ENCODE results near the gene DLG1.

The DLG1 gene

GRCh38 chr3:197167549-197167948 is 130.9 kb downstream of the DLG1 start:
- no peak for DNase-seq

- DNase-seq = no peak
Measured at GRCh38 chr3:197165890-197166289, 132.5 kb downstream of the DLG1 start.

GRCh38 chr3:197155046-197155445 is 143.4 kb downstream of the DLG1 start:
- DNase-seq = no peak

- DNase-seq = peak; percentile 65
Measured at GRCh38 chr3:197151580-197151979, 146.8 kb downstream of the DLG1 start.

GRCh38 chr3:197149528-197149927 is 148.9 kb downstream of the DLG1 start:
- peak; percentile 37 for DNase-seq

GRCh38 chr3:197144188-197144587 is 154.2 kb downstream of the DLG1 start:
- no peak for DNase-seq

GRCh38 chr3:197139586-197139985 is 158.8 kb downstream of the DLG1 start:
- no peak for DNase-seq

GRCh38 chr3:197137751-197138150 is 160.7 kb downstream of the DLG1 start:
- peak; percentile 34 for DNase-seq

GRCh38 chr3:197136744-197137143 is 161.7 kb downstream of the DLG1 start:
- DNase-seq = no peak

GRCh38 chr3:197135212-197135611 is 163.2 kb downstream of the DLG1 start:
- no peak for DNase-seq

- DNase-seq = no peak
Measured at GRCh38 chr3:197132916-197133530, 165.4 kb downstream of the DLG1 start.

- DNase-seq = no peak
Measured at GRCh38 chr3:197125636-197126035, 172.8 kb downstream of the DLG1 start.

- DNase-seq = no peak
Measured at GRCh38 chr3:197124713-197125112, 173.7 kb downstream of the DLG1 start.

- no peak for DNase-seq
Measured at GRCh38 chr3:197122394-197122793, 176.0 kb downstream of the DLG1 start.

- no peak for DNase-seq
Measured at GRCh38 chr3:197117114-197117513, 181.3 kb downstream of the DLG1 start.

GRCh38 chr3:197114007-197114406 is 184.4 kb downstream of the DLG1 start:
- DNase-seq = no peak

GRCh38 chr3:197111685-197112084 is 186.7 kb downstream of the DLG1 start:
- no peak for DNase-seq

- DNase-seq = no peak
Measured at GRCh38 chr3:197105786-197106185, 192.6 kb downstream of the DLG1 start.

- DNase-seq = no peak
Measured at GRCh38 chr3:197104738-197105137, 193.7 kb downstream of the DLG1 start.

- no peak for DNase-seq
Measured at GRCh38 chr3:197103766-197104165, 194.6 kb downstream of the DLG1 start.

- DNase-seq = no peak
Measured at GRCh38 chr3:197093871-197094270, 204.5 kb downstream of the DLG1 start.

- peak; percentile 11 for DNase-seq
Measured at GRCh38 chr3:197088370-197088769, 210.0 kb downstream of the DLG1 start.

- DNase-seq = no peak
Measured at GRCh38 chr3:197085137-197085536, 213.3 kb downstream of the DLG1 start.

GRCh38 chr3:197083486-197083885 is 214.9 kb downstream of the DLG1 start:
- DNase-seq = no peak

GRCh38 chr3:197082871-197083270 is 215.5 kb downstream of the DLG1 start:
- DNase-seq = no peak

- no peak for DNase-seq
Measured at GRCh38 chr3:197080344-197080743, 218.1 kb downstream of the DLG1 start.

All from hematopoietic multipotent progenitor cell treated with erythropoietin and hydrocortisone succinate and interleukin-3 and kit ligand, for 6 days (in vitro differentiated cells).